ENCODE data around the gene MLIP. TPM values are rescaled to one million over a fixed set of nuclear protein-coding genes. Genes with fewer than 3 reads are reported as not detected.

Gene MLIP
- total RNA-seq, 1 experiment from 2014 or later: 0.59 TPM

- TF ChIP-seq, protein P1, sequence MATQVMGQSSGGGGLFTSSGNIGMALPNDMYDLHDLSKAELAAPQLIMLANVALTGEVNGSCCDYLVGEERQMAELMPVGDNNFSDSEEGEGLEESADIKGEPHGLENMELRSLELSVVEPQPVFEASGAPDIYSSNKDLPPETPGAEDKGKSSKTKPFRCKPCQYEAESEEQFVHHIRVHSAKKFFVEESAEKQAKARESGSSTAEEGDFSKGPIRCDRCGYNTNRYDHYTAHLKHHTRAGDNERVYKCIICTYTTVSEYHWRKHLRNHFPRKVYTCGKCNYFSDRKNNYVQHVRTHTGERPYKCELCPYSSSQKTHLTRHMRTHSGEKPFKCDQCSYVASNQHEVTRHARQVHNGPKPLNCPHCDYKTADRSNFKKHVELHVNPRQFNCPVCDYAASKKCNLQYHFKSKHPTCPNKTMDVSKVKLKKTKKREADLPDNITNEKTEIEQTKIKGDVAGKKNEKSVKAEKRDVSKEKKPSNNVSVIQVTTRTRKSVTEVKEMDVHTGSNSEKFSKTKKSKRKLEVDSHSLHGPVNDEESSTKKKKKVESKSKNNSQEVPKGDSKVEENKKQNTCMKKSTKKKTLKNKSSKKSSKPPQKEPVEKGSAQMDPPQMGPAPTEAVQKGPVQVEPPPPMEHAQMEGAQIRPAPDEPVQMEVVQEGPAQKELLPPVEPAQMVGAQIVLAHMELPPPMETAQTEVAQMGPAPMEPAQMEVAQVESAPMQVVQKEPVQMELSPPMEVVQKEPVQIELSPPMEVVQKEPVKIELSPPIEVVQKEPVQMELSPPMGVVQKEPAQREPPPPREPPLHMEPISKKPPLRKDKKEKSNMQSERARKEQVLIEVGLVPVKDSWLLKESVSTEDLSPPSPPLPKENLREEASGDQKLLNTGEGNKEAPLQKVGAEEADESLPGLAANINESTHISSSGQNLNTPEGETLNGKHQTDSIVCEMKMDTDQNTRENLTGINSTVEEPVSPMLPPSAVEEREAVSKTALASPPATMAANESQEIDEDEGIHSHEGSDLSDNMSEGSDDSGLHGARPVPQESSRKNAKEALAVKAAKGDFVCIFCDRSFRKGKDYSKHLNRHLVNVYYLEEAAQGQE (IDR thresholded peaks at IDR 0.05; ENCODE audit: low read depth): no peak
- TF ChIP-seq SIN3A (IDR thresholded peaks at IDR 0.05; ENCODE audit: low read depth) (no peak), SP1 (IDR thresholded peaks at IDR 0.05; ENCODE audit: low read depth) (no peak)
Measured at GRCh38 chr6:54156650-54157250, 45.5 kb downstream of the MLIP start (continued).

- Histone ChIP-seq H3K79me2 (ENCODE audit: insufficient read depth, low read length) (no peaks in the 10 kb centered on the region), H2AFZ (ENCODE audit: low read depth, low read length, poor library complexity, severe bottlenecking) (no peak overlapping the region), H3K9ac (ENCODE audit: low read length) (no peak overlapping the region), H3K4me3 (replicated peaks in 1 of 2; ENCODE audit: low read depth in 1 of 2, low read length in 2 of 2) (no peak overlapping the region), H3K4me1 (ENCODE audit: control insufficient read depth in 1 of 2, insufficient read depth in 2 of 2, low read length in 2 of 2) (no peaks in the 10 kb centered on the region), H4K20me1 (ENCODE audit: insufficient read depth) (no peaks in the 10 kb centered on the region), H3K27ac (ENCODE audit: low read depth, low read length) (no peak overlapping the region), H3K4me2 (ENCODE audit: low read length) (no peak overlapping the region), H3K36me3 (ENCODE audit: control insufficient read depth in 1 of 2, insufficient read depth in 2 of 2, low read length in 2 of 2) (no peaks in the 10 kb centered on the region), H3K27me3 (ENCODE audit: insufficient read depth, low read length) (no peaks in the 10 kb centered on the region), H3K9me2 (ENCODE audit: insufficient read depth) (no peaks in the 10 kb centered on the region), H3K9me3 (ENCODE audit: control insufficient read depth in 1 of 2, insufficient read depth in 1 of 2, low read depth in 1 of 2, low read length in 2 of 2) (no peaks in the 10 kb centered on the region)
- ATAC-seq: no peak
- TF ChIP-seq SRF (IDR thresholded peaks at IDR 0.05; ENCODE audit: low read depth): no peak
- no peak for TF ChIP-seq SIN3A (IDR thresholded peaks at IDR 0.05; ENCODE audit: low read depth)
- TF ChIP-seq EGR1 (IDR thresholded peaks at IDR 0.05; ENCODE audit: low read depth): no peak
- TF ChIP-seq EZH2phosphoT487 (IDR thresholded peaks at IDR 0.05; ENCODE audit: borderline replicate concordance): no peak
- TF ChIP-seq POLR2AphosphoS5 (IDR thresholded peaks at IDR 0.05; ENCODE audit: low read depth, low read length): no peak
- TF ChIP-seq ATF3 (IDR thresholded peaks at IDR 0.05): no peak
- no peak for TF ChIP-seq TCF7L2 (IDR thresholded peaks at IDR 0.05; ENCODE audit: borderline replicate concordance, extremely low read depth, insufficient read depth, insufficient read length)
- no peak for TF ChIP-seq MAX (IDR thresholded peaks at IDR 0.05)
- no peak for TF ChIP-seq POLR2A (IDR thresholded peaks at IDR 0.05; ENCODE audit: borderline replicate concordance, extremely low read depth, insufficient read depth, insufficient read length)
- TF ChIP-seq YY1 (IDR thresholded peaks at IDR 0.05; ENCODE audit: extremely low read depth, insufficient replicate concordance, low read depth, low read length): no peak
- TF ChIP-seq JUND (IDR thresholded peaks at IDR 0.05): no peak
- no peak for TF ChIP-seq SP1 (IDR thresholded peaks at IDR 0.05; ENCODE audit: low read depth)
- BruUV-seq (replicated peaks): no TSS peak
- ChIA-PET RAD21 (ENCODE audit: low non-redundant PET in 1 of 2, low total read pairs in 2 of 2, uncharacterized antibody in 2 of 2, unreplicated experiment in 2 of 2) (no interaction called here), POLR2A (no interaction called here), CTCF (no interaction called here)
- intact Hi-C loops (cut with micrococcal nuclease): no loop called here
- DNase-seq (ENCODE audit: low read depth, low spot score): no peak
Measured at GRCh38 chr6:54157405-54157804, 46.2 kb downstream of the MLIP start.

Data from HCT116 (cell line).